LHCN-M2 (cell line): Measurements from ENCODE around the gene TMEM154. TPM values are rescaled to one million over a fixed set of nuclear protein-coding genes. Genes with fewer than 3 reads are reported as not detected.

ENCODE experiments used
- DNase-seq: peaks from one replicate; pipeline ENCODE4 v3.0.0-alpha.2; 2012; ENCODE audit warnings: low read depth
- total RNA-seq: library from RNA; depleted of rRNA; stranded (reverse); fragments of >200 nt; gene quantifications from 2 replicates; pipeline ENCODE4 v1.2.3, GENCODE V29; 2014

The TMEM154 gene
- total RNA-seq, 1 experiment from 2014 or later = 0.52 TPM

GRCh38 chr4:152696764-152697261, 17.0 kb upstream of the TMEM154 start:
- peak; percentile 81 for DNase-seq

DNA sequence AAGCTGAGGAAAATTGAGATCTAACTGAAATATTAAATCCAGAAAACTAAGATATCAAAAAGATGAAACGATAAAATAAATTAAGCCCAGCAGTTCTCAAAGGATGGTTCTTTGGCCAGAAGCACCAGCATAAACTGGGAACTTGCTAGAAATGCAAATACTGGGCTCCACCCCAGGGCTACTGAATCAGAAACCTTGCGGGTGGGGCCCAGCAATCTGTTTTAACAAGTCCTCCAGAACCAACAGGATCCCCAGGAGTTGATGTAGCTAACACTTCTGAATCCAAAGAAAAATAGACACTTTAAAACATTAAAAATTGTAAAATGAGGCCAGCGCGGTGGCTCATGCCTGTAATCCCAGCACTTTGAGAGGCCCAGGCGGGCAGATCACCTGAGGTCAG, 14.1 kb upstream of the TMEM154 start:
- no peak for DNase-seq

- DNase-seq = no peak
Measured at GRCh38 chr4:152691761-152692160, 12.0 kb upstream of the TMEM154 start.

DNA sequence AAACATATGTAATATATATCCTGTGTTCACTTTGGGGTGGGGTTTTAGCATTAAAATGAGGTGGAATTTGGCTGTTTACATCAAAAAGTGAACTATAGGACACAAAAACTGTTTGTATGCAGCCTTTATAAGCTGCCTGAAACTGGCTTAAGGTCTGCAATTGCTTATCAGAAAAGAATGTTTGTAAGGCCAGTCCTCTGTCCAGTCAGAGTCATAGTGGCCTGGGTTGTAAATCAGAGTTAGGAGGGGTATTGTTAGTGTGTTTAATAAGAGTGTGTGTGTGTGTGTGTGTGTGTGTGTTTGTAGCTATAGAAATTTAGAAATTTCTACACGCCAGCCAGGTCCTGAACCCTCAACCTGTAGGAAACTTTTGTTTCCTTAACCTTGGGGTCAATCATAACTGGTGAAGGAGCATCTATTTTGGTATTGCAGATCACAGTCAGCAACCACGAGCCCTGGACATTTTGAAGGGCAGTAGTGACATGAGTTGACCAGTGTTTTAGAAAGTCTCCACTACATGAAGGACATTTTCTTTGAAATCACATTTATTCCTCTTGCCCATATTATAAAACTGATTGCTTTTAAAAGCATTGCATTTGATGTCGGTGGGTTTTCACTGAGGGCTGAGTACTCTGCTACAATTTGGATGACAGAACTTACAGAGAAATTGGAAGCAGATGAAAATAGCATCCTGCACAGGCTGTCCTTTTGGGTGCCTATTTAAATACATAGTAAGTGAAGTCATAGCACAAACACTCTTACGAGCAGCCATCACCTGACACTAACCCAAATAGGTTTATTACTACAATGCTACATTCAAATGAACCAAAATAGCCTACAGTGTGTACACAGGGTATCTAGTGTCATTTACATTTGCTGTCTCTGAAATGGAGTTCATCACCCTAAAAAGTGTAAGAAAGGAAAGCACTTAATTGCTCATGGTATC, 11.2 kb upstream of the TMEM154 start:
- no peak for DNase-seq

DNA sequence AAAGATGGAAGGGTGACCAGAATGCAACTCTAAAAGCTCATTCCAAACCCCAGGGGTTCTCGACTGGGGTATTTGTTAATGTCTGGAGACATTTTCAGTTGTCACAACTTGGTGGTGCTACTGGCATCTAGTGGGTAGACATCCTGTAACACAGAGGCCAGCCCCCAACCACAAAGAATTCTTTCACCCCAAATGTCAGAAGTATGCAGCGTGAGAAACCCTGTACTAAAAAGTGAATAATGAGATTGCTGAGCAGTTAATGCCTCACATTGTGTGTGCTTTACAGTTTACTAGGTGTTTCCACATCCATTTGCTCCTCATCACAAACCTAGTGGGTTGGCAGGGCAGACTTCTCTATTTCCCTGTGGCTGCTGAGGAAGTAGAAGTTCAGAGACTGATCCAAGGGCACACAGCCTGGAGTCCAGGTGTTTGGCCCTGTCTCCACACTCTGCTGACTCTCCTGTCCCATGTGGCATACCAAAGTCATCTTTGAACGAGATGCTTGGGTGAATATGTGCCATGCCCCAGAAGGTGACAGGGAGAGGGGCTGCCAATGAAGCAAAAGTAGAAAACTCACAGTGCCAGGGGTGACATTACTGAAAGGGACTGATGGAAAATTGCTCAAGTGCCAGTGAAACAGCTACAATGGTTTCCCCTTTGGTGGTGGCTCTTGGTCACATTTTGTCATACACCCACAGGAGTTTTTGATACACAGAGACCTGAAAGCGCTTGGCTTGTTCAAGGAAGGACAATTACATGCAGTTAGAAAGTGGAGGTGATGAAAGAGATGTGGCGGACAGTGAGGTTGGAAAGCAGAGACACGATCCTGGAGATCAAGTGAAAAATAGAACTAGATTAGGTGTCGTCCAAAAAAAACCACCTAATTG, 10.1 kb upstream of the TMEM154 start:
- no peak for DNase-seq

GRCh38 chr4:152687974-152688599, 8.3 kb upstream of the TMEM154 start:
- DNase-seq = no peak

GRCh38 chr4:152686452-152687013, 6.7 kb upstream of the TMEM154 start:
- DNase-seq = no peak

DNA sequence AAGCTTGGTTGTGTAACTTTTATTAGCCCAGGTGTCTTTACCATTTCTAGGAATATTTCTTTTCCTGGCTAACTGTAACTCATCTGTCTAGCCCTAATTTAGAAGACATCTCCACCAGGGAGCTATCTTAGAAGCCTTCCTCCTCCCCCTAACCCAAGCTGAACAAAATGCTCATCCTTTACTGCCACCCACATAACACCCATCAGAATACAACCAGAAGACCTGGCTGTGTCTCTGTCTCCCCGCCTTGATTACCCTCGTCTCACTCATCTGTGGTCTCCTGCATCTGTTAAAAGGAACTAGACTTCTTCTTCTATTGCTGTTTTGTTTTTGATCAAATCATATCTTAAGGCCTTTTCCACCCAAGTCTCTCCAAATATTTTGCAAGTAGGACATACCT, 4.8 kb upstream of the TMEM154 start:
- DNase-seq = no peak

DNA sequence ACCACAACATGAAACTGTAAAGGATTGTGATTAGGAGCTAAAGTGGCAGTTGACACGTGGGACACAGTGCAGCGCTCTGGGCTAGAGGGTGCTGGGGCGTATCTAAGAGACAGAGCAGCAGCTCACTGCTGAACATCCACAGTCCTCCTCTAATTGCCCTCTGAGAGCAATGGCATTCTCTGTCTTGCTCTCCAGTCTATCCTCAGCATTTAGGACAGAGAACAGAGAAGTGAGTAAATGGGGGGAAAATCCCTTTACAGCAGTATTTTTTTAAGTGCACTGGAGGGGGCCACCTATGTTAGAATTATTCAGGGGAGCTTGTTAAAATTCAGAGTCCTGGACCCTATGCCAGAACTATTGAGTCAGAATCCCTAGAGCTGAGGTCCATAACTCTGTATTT, 4.2 kb upstream of the TMEM154 start:
- DNase-seq = no peak

- no peak for DNase-seq
Measured at GRCh38 chr4:152682143-152682941, 2.5 kb upstream of the TMEM154 start.

GRCh38 chr4:152680988-152681603, 1.3 kb upstream of the TMEM154 start:
- peak; percentile 56 for DNase-seq

GRCh38 chr4:152678841-152679240, 956 bp downstream of the TMEM154 start:
- no peak for DNase-seq

DNA sequence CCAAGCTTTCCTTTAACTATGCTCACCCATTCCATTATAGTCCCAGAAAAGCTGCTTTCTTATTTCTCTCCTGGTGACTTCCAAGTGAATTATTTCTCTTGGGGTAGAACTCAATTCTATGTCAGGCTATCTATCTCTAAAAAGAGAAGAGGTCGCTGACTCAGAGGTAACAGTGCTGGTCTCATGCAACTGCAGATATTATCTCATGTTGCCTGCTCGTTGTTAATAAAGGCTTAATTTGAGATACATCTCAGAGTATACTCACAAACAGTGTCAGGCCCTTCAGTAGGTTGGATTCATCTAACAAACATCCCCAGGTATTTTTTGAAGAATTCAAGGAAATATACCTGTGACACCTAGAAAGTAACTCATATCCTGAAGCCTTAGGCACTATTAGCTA, 2.7 kb downstream of the TMEM154 start:
- DNase-seq = no peak

GRCh38 chr4:152676052-152676854, 3.5 kb downstream of the TMEM154 start:
- no peak for DNase-seq

DNA sequence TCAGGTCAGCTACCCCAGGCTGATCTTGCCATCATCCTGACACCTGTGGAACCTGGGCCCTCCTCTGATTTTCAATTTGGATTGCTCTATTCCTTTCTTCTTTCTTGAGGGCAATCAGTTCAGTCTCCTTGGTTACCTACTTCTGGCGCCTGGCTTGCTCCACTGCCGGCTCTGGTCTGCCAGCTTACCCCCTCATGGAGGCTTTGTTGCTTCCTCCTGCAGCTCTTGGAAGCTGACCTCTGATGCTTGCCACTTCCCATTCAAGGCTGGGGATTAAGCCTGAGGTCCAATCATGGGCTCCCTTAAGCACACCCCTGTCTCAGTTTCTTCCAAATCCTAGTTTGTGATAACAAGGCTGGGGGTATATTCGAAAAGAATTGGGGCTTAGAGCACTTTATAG, 5.4 kb downstream of the TMEM154 start:
- DNase-seq = no peak

DNA sequence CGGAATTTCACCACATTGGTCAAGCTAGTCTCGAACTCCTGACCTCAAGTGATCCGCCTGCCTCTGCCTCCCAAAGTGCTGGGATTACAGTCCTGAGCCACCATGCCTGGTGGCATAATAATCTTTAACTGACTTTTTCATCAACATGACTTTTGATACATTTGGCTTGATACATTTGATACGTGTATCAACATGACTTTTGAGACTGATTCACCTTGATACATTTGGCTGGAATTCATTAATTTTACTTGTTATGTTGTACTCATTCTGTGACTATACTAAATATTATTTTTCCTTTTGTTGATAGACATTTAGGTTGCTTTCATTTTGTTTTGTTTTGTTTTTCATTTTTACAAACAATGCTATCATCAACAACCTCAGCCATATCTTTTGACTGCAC, 6.3 kb downstream of the TMEM154 start:
- no peak for DNase-seq

DNA sequence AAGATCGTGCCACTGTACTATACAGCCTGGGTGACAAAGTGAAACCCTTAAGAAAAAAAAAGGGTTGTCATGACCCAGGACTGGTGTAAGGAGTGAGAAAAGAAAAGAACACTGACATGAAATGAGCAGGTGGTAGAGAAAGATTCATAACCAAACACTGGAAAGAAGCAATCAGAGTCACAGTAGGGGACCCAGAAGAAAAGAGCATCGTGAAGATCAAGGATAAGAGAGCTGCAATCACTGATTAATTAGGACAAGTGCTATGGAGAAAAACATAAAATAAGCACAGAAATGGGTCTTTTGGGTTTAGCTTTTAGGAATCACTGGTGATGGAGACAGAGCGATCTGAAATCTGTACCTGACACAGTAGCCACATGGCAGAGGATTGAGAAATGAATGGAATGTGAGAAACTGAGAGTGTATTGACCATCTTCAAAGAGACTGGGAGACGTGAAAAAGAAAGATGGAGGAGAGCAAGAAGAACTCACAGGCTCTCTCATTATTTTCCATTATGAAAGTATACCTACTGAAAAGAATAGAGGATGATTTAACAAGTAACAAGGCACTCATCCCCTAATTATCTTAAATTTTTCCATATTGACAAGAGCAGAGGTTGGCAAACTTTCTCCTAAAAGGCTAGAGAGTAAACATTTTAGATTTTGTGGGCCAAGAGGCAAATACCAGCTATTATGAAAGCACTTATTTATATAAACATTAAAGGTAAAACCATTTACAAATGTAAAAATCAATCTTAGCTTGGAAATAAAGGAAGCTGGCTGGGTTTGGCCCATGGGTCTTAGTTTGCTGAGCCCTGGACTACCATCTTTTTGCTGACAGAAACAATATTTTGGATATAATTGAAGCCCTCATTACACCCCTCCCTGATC, 7.3 kb downstream of the TMEM154 start:
- no peak for DNase-seq

- no peak for DNase-seq
Measured at GRCh38 chr4:152668338-152668964, 11.3 kb downstream of the TMEM154 start.
